Activated CD8-positive, alpha-beta memory T cell treated with anti-CD3 and anti-CD28 coated beads for 1 hour (primary cell): ENCODE results near the gene HOOK2.

Source experiments
- DNase-seq, 2 donors: peaks; one replicate each; pipeline ENCODE4 v3.0.0-alpha.2; 2020; ENCODE audit warnings: low read depth in 1 of 2; ENCODE audit errors: extremely low read depth in 1 of 2

HOOK2 gene

GRCh38 chr19:12793290-12794195 is 18.2 kb upstream of the HOOK2 start:
- DNase-seq = peak; percentile 86 to 90

GRCh38 chr19:12792853-12793289 is 17.5 kb upstream of the HOOK2 start:
- DNase-seq = no peak

- no peak for DNase-seq
These were observed 16.9 kb upstream of the HOOK2 start for GRCh38 chr19:12792051-12792852.

GRCh38 chr19:12791345-12792050 is 16.1 kb upstream of the HOOK2 start, which contains the start of gene JUNB:
TSS of gene JUNB (plus strand) at chr19:12791486. CDS start at chr19:12791772, 286 bp downstream.
- peak; percentile 95 to 98 for DNase-seq

GRCh38 chr19:12790628-12791344 is 15.4 kb upstream of the HOOK2 start:
- DNase-seq = no peak

GRCh38 chr19:12789904-12790619 is 14.7 kb upstream of the HOOK2 start:
- peak; percentile 87 to 89 for DNase-seq

- no peak for DNase-seq
These were observed 13.9 kb upstream of the HOOK2 start for GRCh38 chr19:12789098-12789903.

GRCh38 chr19:12788682-12789097 is 13.3 kb upstream of the HOOK2 start:
- DNase-seq = no peak

- no peak for DNase-seq
These were observed 12.8 kb upstream of the HOOK2 start for GRCh38 chr19:12788042-12788681.

GRCh38 chr19:12787458-12787857 is 12.1 kb upstream of the HOOK2 start:
- DNase-seq = no peak

- no peak for DNase-seq
These were observed 11.6 kb upstream of the HOOK2 start for GRCh38 chr19:12786952-12787351.

GRCh38 chr19:12786141-12786870 is 11.0 kb upstream of the HOOK2 start:
- DNase-seq = no peak

GRCh38 chr19:12785431-12786031 is 10.2 kb upstream of the HOOK2 start:
- DNase-seq = no peak

GRCh38 chr19:12784871-12785430 is 9.6 kb upstream of the HOOK2 start:
- no peak for DNase-seq

GRCh38 chr19:12784394-12784870 is 9.1 kb upstream of the HOOK2 start:
- DNase-seq = no peak

GRCh38 chr19:12783849-12784393 is 8.6 kb upstream of the HOOK2 start:
- no peak for DNase-seq
